Activated T-helper 1 cell treated with anti-CD3 and anti-CD28 coated beads, Interleukin-12 subunit alpha, Interleukin-12 subunit beta, Interleukin-2, Interleukin-4 antibody, amounts not matched to agents 30 ng/mL and 10 ng/mL and 1 ng/mL, durations not matched to agents 14 hours and 24 hours and 36 hours (primary cell): Measurements from ENCODE around the gene PTPMT1. TPM values are rescaled to one million over a fixed set of nuclear protein-coding genes. Genes with fewer than 3 reads are reported as not detected.
"Not testable (repeated sequence)": the region's sequence is repeated elsewhere in the genome, so short reads cannot be mapped to it uniquely, and the experiment has no call there.

ENCODE experiments used
- DNase-seq: peaks from one replicate; pipeline ENCODE4 v3.0.0; 2021; ENCODE audit warnings: low spot score
- H3K27ac Mint-ChIP-seq: one replicate; pipeline ENCODE4 v1.8.0; 2021; ENCODE audit warnings: mild to moderate bottlenecking, mixed read lengths
- H3K27me3 Mint-ChIP-seq: one replicate; pipeline ENCODE4 v1.8.0; 2022; ENCODE audit warnings: mild to moderate bottlenecking, moderate library complexity, mixed read lengths; ENCODE audit not compliant: insufficient read depth
- H3K36me3 Mint-ChIP-seq: one replicate; pipeline ENCODE4 v1.8.0; 2021; ENCODE audit warnings: low read depth, mixed read lengths
- H3K4me1 Mint-ChIP-seq: one replicate; pipeline ENCODE4 v1.8.0; 2021; ENCODE audit warnings: low read depth, mixed read lengths
- H3K4me3 Mint-ChIP-seq: one replicate; pipeline ENCODE4 v1.8.0; 2021; ENCODE audit warnings: mild to moderate bottlenecking, moderate library complexity, mixed read lengths
- H3K9me3 Mint-ChIP-seq: one replicate; pipeline ENCODE4 v1.8.0; 2021; ENCODE audit warnings: mixed read lengths
- intact Hi-C: fragments of 100-400 bp; cut with micrococcal nuclease; formaldehyde crosslinking; loops from one replicate; pipeline ENCODE4 v1.15.1; 2024
- total RNA-seq: library from RNA; stranded (reverse); gene quantifications from 2 replicates; pipeline ENCODE4 v1.2.3, GENCODE V29; 2022

PTPMT1 gene
- total RNA-seq, 1 donor from 2014 or later: 60.6 TPM

GRCh38 chr11:47552566-47553405 is 12.6 kb upstream of the PTPMT1 start, which contains the start of gene CELF1:
Gene CELF1 (minus strand): TSS chr11:47553132. CDS start chr11:47499523, 53,609 bp downstream.
- peak within 1 kb of the TSS; percentile 99 for H3K4me3 Mint-ChIP-seq
- H3K4me1 Mint-ChIP-seq: peaks cover 40% of the 10 kb centered on the region
- peaks cover 22% of the 10 kb centered on the region for H3K36me3 Mint-ChIP-seq
- intact Hi-C loops: loop anchor here (1.0 to 5.0 kb wide), 7 partner anchors 13 to 215 kb away; partner anchors contain the start of genes FNBP4, MTCH2, NDUFS3 and PSMC3
- peak within 1 kb of the TSS; percentile 97 for H3K27ac Mint-ChIP-seq
- DNase-seq: peak; percentile 92
- no peaks in the 10 kb centered on the region for H3K27me3 Mint-ChIP-seq
- no peaks in the 10 kb centered on the region for H3K9me3 Mint-ChIP-seq

- intact Hi-C loops: loop anchor here (1.0 to 5.0 kb wide), 7 partner anchors 12 to 214 kb away; partner anchors contain the start of genes FNBP4, MTCH2, NDUFS3 and PSMC3
- Mint-ChIP-seq H3K27ac (peak overlapping the region; percentile 80), H3K9me3 (no peaks in the 10 kb centered on the region), H3K4me1 (peaks cover 36% of the 10 kb centered on the region), H3K27me3 (no peaks in the 10 kb centered on the region), H3K36me3 (peaks cover 20% of the 10 kb centered on the region), H3K4me3 (peak overlapping the region; percentile 89)
- DNase-seq: no peak
These were observed 12.0 kb upstream of the PTPMT1 start for GRCh38 chr11:47553406-47553743.

GRCh38 chr11:47557004-47557403 is 8.4 kb upstream of the PTPMT1 start:
- H3K36me3 Mint-ChIP-seq, H3K27me3 Mint-ChIP-seq, DNase-seq, H3K9me3 Mint-ChIP-seq, H3K27ac Mint-ChIP-seq, H3K4me3 Mint-ChIP-seq, intact Hi-C loops: not testable (repeated sequence)
- peaks cover 13% of the 10 kb centered on the region for H3K4me1 Mint-ChIP-seq

GRCh38 chr11:47558695-47559094 is 6.7 kb upstream of the PTPMT1 start:
- no peak overlapping the region for H3K4me3 Mint-ChIP-seq
- H3K27ac Mint-ChIP-seq: no peak overlapping the region
- H3K4me1 Mint-ChIP-seq: peaks cover 14% of the 10 kb centered on the region
- intact Hi-C loops: no loop called here
- H3K36me3 Mint-ChIP-seq: no peaks in the 10 kb centered on the region
- no peaks in the 10 kb centered on the region for H3K27me3 Mint-ChIP-seq
- no peaks in the 10 kb centered on the region for H3K9me3 Mint-ChIP-seq
- no peak for DNase-seq

GRCh38 chr11:47560426-47560825 is 5.0 kb upstream of the PTPMT1 start:
- H3K27ac Mint-ChIP-seq: no peak overlapping the region
- DNase-seq: no peak
- intact Hi-C loops: no loop called here
- H3K9me3 Mint-ChIP-seq: no peaks in the 10 kb centered on the region
- peaks cover 11% of the 10 kb centered on the region for H3K4me1 Mint-ChIP-seq
- no peaks in the 10 kb centered on the region for H3K27me3 Mint-ChIP-seq
- no peak overlapping the region for H3K4me3 Mint-ChIP-seq
- H3K36me3 Mint-ChIP-seq: no peaks in the 10 kb centered on the region

- H3K4me3 Mint-ChIP-seq, H3K27me3 Mint-ChIP-seq, DNase-seq, intact Hi-C loops, H3K36me3 Mint-ChIP-seq, H3K27ac Mint-ChIP-seq, H3K9me3 Mint-ChIP-seq: not testable (repeated sequence)
- H3K4me1 Mint-ChIP-seq: peaks cover 21% of the 10 kb centered on the region
These were observed 3.0 kb upstream of the PTPMT1 start for GRCh38 chr11:47562393-47562792.

- H3K4me3 Mint-ChIP-seq: peak overlapping the region; percentile 57
- H3K36me3 Mint-ChIP-seq, intact Hi-C loops, DNase-seq, H3K27ac Mint-ChIP-seq, H3K9me3 Mint-ChIP-seq, H3K27me3 Mint-ChIP-seq: not testable (repeated sequence)
- peaks cover 21% of the 10 kb centered on the region for H3K4me1 Mint-ChIP-seq
These were observed 1.0 kb upstream of the PTPMT1 start for GRCh38 chr11:47564366-47564765.

GRCh38 chr11:47564933-47565339 is 463 bp upstream of the PTPMT1 start:
- H3K4me1 Mint-ChIP-seq: peaks cover 21% of the 10 kb centered on the region
- H3K4me3 Mint-ChIP-seq: peak overlapping the region; percentile 80
- H3K36me3 Mint-ChIP-seq: peaks cover 9% of the 10 kb centered on the region
- no peaks in the 10 kb centered on the region for H3K9me3 Mint-ChIP-seq
- DNase-seq: no peak
- no peaks in the 10 kb centered on the region for H3K27me3 Mint-ChIP-seq
- intact Hi-C loops: loop anchor here (1.0 kb wide), 2 partner anchors 12 to 13 kb away; partner anchors contain the start of genes CELF1 and KBTBD4
- H3K27ac Mint-ChIP-seq: peak overlapping the region; percentile 73

GRCh38 chr11:47566149-47566698 is 825 bp downstream of the PTPMT1 start:
- peak overlapping the region; percentile 86 for H3K4me3 Mint-ChIP-seq
- intact Hi-C loops: no loop called here
- H3K27ac Mint-ChIP-seq: peak overlapping the region; percentile 74
- peaks cover 14% of the 10 kb centered on the region for H3K36me3 Mint-ChIP-seq
- peaks cover 21% of the 10 kb centered on the region for H3K4me1 Mint-ChIP-seq
- no peaks in the 10 kb centered on the region for H3K9me3 Mint-ChIP-seq
- no peaks in the 10 kb centered on the region for H3K27me3 Mint-ChIP-seq
- DNase-seq: no peak

GRCh38 chr11:47569646-47570045 is 4.2 kb downstream of the PTPMT1 start:
- no peak overlapping the region for H3K27ac Mint-ChIP-seq
- peaks cover 14% of the 10 kb centered on the region for H3K4me1 Mint-ChIP-seq
- no peaks in the 10 kb centered on the region for H3K27me3 Mint-ChIP-seq
- DNase-seq: no peak
- intact Hi-C loops: no loop called here
- no peaks in the 10 kb centered on the region for H3K9me3 Mint-ChIP-seq
- no peak overlapping the region for H3K4me3 Mint-ChIP-seq
- H3K36me3 Mint-ChIP-seq: peaks cover 31% of the 10 kb centered on the region

GRCh38 chr11:47570651-47571356 is 5.4 kb downstream of the PTPMT1 start:
- intact Hi-C loops: no loop called here

GRCh38 chr11:47571357-47571729 is 5.9 kb downstream of the PTPMT1 start:
- H3K4me3 Mint-ChIP-seq: no peak overlapping the region
- no peaks in the 10 kb centered on the region for H3K9me3 Mint-ChIP-seq
- no peaks in the 10 kb centered on the region for H3K27me3 Mint-ChIP-seq
- intact Hi-C loops: no loop called here
- no peak for DNase-seq
- H3K4me1 Mint-ChIP-seq: peaks cover 6% of the 10 kb centered on the region
- peaks cover 29% of the 10 kb centered on the region for H3K36me3 Mint-ChIP-seq
- H3K27ac Mint-ChIP-seq: no peak overlapping the region

More at GRCh38 chr11:47570651-47571356, 5.4 kb downstream of the PTPMT1 start:
- Mint-ChIP-seq H3K4me1 (peaks cover 10% of the 10 kb centered on the region), H3K27ac (no peak overlapping the region), H3K9me3 (no peaks in the 10 kb centered on the region), H3K4me3 (no peak overlapping the region), H3K27me3 (no peaks in the 10 kb centered on the region), H3K36me3 (peaks cover 31% of the 10 kb centered on the region)
- no peak for DNase-seq

- Mint-ChIP-seq H3K27ac (no peak overlapping the region), H3K27me3 (no peaks in the 10 kb centered on the region), H3K4me3 (no peak overlapping the region), H3K9me3 (no peaks in the 10 kb centered on the region), H3K36me3 (peaks cover 24% of the 10 kb centered on the region), H3K4me1 (peaks cover 2% of the 10 kb centered on the region)
- no peak for DNase-seq
- intact Hi-C loops: no loop called here
These were observed 6.5 kb downstream of the PTPMT1 start for GRCh38 chr11:47571895-47572294.
